Measurements from ENCODE around the gene RASGRF1. TPM values are rescaled to one million over a fixed set of nuclear protein-coding genes. Genes with fewer than 3 reads are reported as not detected.

RASGRF1 gene
- total and polyA plus RNA-seq, 7 donors, result 0.03 to 0.05 TPM; not detected in 5

DNA sequence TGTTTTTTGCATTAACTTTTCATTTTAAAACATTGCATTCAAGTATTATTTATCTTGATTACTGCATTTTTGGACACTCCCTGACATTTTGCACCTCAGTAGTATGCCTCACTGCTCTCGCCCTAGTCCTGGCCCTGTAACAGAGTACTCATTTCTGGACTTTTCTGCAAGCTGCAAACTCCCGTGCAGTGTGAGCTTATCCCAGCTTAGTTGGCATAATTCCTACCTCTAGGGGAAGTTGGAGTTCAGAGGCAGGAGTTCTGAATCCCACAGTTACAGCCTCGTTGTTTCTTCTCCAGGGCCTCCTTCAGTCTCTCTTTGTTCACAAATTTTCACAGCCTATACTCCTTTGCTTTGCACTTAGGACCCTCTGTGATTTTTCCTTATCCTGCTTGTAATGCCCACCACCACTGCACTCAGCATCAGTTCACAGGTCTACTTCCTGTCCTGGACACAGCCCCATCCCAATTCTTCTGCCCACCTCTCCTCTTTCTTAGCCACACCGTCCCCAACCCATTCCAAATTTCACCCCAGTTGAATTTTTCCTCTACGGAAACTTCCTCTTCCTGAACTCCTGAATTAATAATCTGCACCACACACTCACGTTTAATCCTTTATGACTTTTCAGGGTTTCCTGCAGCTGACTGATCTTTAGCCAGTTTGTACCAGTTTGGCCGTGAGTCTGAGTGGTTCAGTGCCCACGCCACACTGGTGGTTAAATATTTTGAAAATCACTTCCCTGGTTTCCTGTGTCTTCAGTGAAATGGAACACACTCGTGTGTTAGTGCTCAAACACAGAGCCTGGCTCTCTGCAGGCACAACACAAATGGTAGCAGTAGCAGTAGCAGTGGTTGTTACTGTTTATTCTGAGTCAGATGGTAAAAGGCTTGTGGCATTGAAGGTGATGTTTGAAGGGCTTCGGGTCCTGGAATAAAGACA is 139.4 kb downstream of the RASGRF1 start:
- Histone ChIP-seq H3K9me3 (no peaks in the 10 kb centered on the region), H3K27ac (no peak overlapping the region), H3K36me3 (ENCODE audit: insufficient read depth in 1 of 2, low read depth in 1 of 2) (no peaks in the 10 kb centered on the region), H3K27me3 (ENCODE audit: insufficient read depth in 3 of 3, low read length in 2 of 3) (no peaks in the 10 kb centered on the region), H3K4me3 (no peak overlapping the region), H3K4me1 (no peaks in the 10 kb centered on the region)
- TF ChIP-seq, protein P1, sequence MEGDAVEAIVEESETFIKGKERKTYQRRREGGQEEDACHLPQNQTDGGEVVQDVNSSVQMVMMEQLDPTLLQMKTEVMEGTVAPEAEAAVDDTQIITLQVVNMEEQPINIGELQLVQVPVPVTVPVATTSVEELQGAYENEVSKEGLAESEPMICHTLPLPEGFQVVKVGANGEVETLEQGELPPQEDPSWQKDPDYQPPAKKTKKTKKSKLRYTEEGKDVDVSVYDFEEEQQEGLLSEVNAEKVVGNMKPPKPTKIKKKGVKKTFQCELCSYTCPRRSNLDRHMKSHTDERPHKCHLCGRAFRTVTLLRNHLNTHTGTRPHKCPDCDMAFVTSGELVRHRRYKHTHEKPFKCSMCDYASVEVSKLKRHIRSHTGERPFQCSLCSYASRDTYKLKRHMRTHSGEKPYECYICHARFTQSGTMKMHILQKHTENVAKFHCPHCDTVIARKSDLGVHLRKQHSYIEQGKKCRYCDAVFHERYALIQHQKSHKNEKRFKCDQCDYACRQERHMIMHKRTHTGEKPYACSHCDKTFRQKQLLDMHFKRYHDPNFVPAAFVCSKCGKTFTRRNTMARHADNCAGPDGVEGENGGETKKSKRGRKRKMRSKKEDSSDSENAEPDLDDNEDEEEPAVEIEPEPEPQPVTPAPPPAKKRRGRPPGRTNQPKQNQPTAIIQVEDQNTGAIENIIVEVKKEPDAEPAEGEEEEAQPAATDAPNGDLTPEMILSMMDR (IDR thresholded peaks at IDR 0.05), result no peak
- WGBS, 3 donors, result 53 to 57% (median 55%) methylated on average over 10 of the region's 10 CpGs
- ATAC-seq (peak in 2 of 4 donors; percentile 31 to 47), DNase-seq (no peak)
- intact Hi-C loops (cut with DNase I), result no loop called here

DNA sequence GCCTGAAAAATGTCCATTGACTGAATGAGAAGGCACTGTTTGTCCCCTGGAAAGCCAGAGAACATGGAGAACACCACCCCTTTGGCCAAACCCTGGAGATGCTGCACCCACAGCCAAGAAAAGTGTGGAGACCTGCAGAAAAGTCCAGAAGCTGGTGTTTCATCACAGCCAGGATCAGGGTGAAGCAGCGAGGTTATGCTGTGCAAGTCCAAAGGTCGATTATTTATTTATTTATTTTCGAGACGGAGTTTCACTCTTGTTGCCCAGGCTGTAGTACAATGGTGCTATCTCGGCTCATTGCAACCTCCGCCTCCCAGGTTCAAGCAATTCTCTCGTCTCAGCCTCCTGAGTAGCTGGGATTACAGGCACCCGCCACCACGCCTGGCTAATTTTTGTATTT is 140.2 kb downstream of the RASGRF1 start:
- TF ChIP-seq, protein P1 (IDR thresholded peaks at IDR 0.05), result no peak
- ATAC-seq, result peak in 1 of 4 donors; percentile 18
- Histone ChIP-seq H3K27me3 (ENCODE audit: insufficient read depth in 3 of 3, low read length in 2 of 3) (no peaks in the 10 kb centered on the region), H3K4me3 (no peak overlapping the region), H3K27ac (no peak overlapping the region), H3K4me1 (no peaks in the 10 kb centered on the region), H3K36me3 (ENCODE audit: insufficient read depth in 1 of 2, low read depth in 1 of 2) (no peaks in the 10 kb centered on the region), H3K9me3 (no peaks in the 10 kb centered on the region)
- DNase-seq, result no peak
- 80 to 88% (median 81%) methylated on average over 9 of the region's 9 CpGs for WGBS, 3 donors
- intact Hi-C loops (cut with DNase I), result no loop called here

DNA sequence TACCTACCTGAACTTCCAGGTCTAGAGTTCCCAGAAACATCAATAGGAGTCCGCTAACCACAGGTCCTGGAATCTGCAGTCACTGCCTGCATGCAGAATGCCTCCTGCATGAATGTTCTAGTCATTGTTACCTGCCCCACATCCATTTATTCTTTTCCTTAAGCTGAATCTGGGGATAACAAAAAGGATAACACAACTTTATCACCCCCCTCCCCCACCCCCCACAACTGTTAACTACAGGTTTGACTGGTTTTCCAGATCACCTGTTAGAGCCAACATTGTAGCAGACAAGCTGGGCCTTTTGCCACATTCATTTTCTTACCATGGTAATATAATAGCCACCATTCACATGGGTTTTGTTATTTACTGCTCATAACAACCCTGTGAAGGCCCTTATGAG is 141.1 kb downstream of the RASGRF1 start:
- no peaks in the 10 kb centered on the region for H3K4me1 ChIP-seq
- no peaks in the 10 kb centered on the region for H3K36me3 ChIP-seq (ENCODE audit: insufficient read depth in 1 of 2, low read depth in 1 of 2)
- H3K27ac ChIP-seq, result no peak overlapping the region
- H3K27me3 ChIP-seq (ENCODE audit: insufficient read depth in 3 of 3, low read length in 2 of 3), result no peaks in the 10 kb centered on the region
- DNase-seq (no peak), ATAC-seq (no peak)
- H3K9me3 ChIP-seq, result no peaks in the 10 kb centered on the region
- H3K4me3 ChIP-seq, result no peak overlapping the region
- 0 to 45% (median 3%) methylated on average over 1 of the region's 1 CpG for WGBS, 3 donors
- intact Hi-C loops (cut with DNase I), result no loop called here
- TF ChIP-seq, protein P1 (IDR thresholded peaks at IDR 0.05), result no peak

DNA sequence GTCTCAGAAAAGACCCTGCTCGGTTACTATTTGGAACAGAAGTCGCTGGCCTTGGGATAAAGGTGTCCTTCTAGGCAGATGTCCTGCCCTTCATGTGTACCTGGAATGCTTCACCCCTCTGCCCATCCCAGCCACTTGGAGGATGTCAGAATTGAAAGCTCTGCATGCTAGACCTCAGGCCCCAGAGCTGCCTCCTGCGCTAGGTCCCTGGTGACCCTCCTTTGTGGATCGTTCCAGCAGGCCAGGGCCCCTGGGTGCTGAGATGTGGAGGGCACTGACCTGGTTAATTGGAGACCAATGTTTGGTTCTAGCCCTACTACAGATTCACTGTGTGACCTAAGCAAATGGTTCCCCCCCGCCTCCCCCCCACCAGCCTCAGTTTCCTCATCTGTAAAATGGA is 143.1 kb downstream of the RASGRF1 start:
- Histone ChIP-seq H3K36me3 (ENCODE audit: insufficient read depth in 1 of 2, low read depth in 1 of 2) (no peaks in the 10 kb centered on the region), H3K27me3 (ENCODE audit: insufficient read depth in 3 of 3, low read length in 2 of 3) (no peaks in the 10 kb centered on the region), H3K4me1 (peaks cover 4% of the 10 kb centered on the region), H3K4me3 (no peak overlapping the region), H3K27ac (no peak overlapping the region), H3K9me3 (no peaks in the 10 kb centered on the region)
- no peak for DNase-seq
- ATAC-seq, result no peak
- WGBS, 3 donors, result 89 to 92% (median 91%) methylated on average over 5 of the region's 5 CpGs
- TF ChIP-seq, protein P1 (IDR thresholded peaks at IDR 0.05), result no peak
- intact Hi-C loops (cut with DNase I), result no loop called here
